SKM-1 treated with dmso at 0.1 percent for 144 hours (cell line): ENCODE measurements around the gene HOXD1.

ENCODE experiments used
- DNase-seq: peaks from one replicate; lab custom pipeline; 2025; ENCODE audit not compliant: unreplicated experiment; lab: John Stamatoyannopoulos, UW

HOXD1 gene

DNA sequence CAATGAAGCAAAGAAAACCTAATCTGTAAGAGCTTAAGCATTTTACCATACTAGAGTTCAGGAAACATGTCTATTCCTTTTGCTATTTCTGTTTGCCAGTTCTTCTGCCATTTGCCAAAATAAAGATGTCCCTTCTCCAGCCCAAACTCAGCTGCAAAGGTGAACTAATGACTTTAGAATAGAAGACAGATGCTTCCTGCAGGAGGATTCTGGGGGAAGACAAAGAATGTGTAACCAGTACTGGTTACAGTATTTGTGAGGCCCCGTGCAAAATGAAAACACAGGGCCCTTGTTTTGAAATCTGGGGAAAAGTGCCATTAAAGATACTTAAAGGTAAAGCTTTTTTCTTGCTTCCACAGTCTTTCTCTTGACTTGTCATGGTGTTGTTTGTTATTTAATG, 46.5 kb downstream of the HOXD1 start:
- DNase-seq = no peak

- no peak for DNase-seq
These were observed 49.0 kb downstream of the HOXD1 start for GRCh38 chr2:176237456-176237855.

DNA sequence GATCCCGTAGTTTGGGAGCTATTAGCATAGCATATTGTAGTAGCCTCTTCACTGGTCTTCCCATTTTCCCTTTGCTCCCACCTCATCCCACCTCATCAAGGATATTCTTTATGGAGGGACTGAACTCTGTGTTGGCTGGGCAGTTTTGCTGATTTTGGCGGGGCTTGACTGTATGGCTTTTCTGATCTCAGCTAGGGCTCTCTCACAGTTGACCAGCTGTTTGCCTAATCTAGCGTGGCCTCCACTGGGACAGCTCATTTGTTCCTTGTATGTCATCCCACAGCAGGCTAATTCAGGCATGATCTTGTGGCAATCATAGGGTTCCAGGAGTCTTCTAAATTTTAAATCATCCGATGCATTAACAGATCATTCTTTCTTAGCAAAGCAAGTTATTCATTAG, 50.6 kb downstream of the HOXD1 start:
- DNase-seq = no peak

- DNase-seq = no peak
These were observed 51.8 kb downstream of the HOXD1 start for GRCh38 chr2:176240301-176240700.
